HCT116 (cell line): ENCODE data around the gene DCST2. TPM values are rescaled to one million over a fixed set of nuclear protein-coding genes. Genes with fewer than 3 reads are reported as not detected.

Source experiments
- ATAC-seq: fragments of 200-7000 bp; cut with Tn5 transposase; 2 replicates; pipeline ENCODE4 v1.9.1; 2020; ENCODE audit warnings: mild to moderate bottlenecking, moderate library complexity
- BruUV-seq: library from RNA; stranded (reverse); fragments of 400-500 nt; replicated peaks from 2 replicates; lab custom pipeline; 2021; lab: Mats Ljungman, UMichigan
- CTCF ChIA-PET: fragments of 300-600 bp; sonication (Branson Sonifier 250); formaldehyde crosslinking; loops from one replicate; lab custom pipeline; 2021; ENCODE audit warnings: antibody characterized with exemption; lab: Charles Lee
- POLR2A ChIA-PET: fragments of 300-600, 350-600 bp; sonication (Branson Sonifier 250); formaldehyde crosslinking; loops from one replicate; lab custom pipeline; 2021; ENCODE audit warnings: antibody characterized with exemption; lab: Charles Lee
- RAD21 ChIA-PET, 2 experiments: fragments of 300-600 bp; sonication (Branson Sonifier 250); formaldehyde crosslinking; loops; one replicate each; lab custom pipeline; 2023; ENCODE audit warnings: low total read pairs in 2 of 2; ENCODE audit not compliant: uncharacterized antibody in 2 of 2, unreplicated experiment in 2 of 2, low non-redundant PET in 1 of 2; lab: Charles Lee
- DNase-seq: peaks from one replicate; pipeline ENCODE4 v3.0.0-alpha.2; 2010; ENCODE audit warnings: low read depth, low spot score
- H2AFZ ChIP-seq: fragments of 200-600 bp; shearing (Covaris generic), sonication (generic); 2 replicates; pipeline ENCODE4 v1.6.1; 2017; ENCODE audit warnings: low read depth, mixed run types, mixed read lengths, antibody characterized with exemption, low read length; ENCODE audit not compliant: poor library complexity, severe bottlenecking
- H3K27ac ChIP-seq: 2 replicates; pipeline ENCODE4 v1.5.1; 2012; ENCODE audit warnings: low read depth, low read length
- H3K27me3 ChIP-seq: fragments of 200-600 bp; sonication (generic); 2 replicates; pipeline ENCODE4 v1.6.1; 2016; ENCODE audit warnings: mixed run types, low read length, mixed read lengths; ENCODE audit not compliant: insufficient read depth
- H3K36me3 ChIP-seq, 2 experiments: fragments of 200-500 bp in 1 of 2; fragments of 200-600 bp in 1 of 2; sonication (Bioruptor generic) in 1 of 2; sonication (generic) in 1 of 2; 2 replicates each; pipeline versions ENCODE4 v1.5.1 to v1.6.1; 2014 to 2016; ENCODE audit warnings: low read length in 2 of 2, inconsistent platforms in 1 of 2, mixed read lengths in 1 of 2, mixed run types in 1 of 2; ENCODE audit not compliant: insufficient read depth in 2 of 2, control insufficient read depth in 1 of 2
- H3K4me1 ChIP-seq, 2 experiments: fragments of 200-600 bp in 1 of 2; sonication (generic) in 1 of 2; 2 replicates each; pipeline versions ENCODE4 v1.5.1 to v1.6.1; 2012 to 2017; ENCODE audit warnings: low read length in 2 of 2, inconsistent platforms in 1 of 2, mild to moderate bottlenecking in 1 of 2, mixed read lengths in 1 of 2, mixed run types in 1 of 2, moderate library complexity in 1 of 2; ENCODE audit not compliant: insufficient read depth in 2 of 2, control insufficient read depth in 1 of 2
- H3K4me2 ChIP-seq: fragments of 200-600 bp; sonication (generic); 2 replicates; pipeline ENCODE4 v1.6.1; 2017; ENCODE audit warnings: mixed run types, low read length, mixed read lengths
- H3K4me3 ChIP-seq, 2 experiments: fragments of 200-600 bp in 1 of 2; sonication (generic) in 1 of 2; replicated peaks in 1 of 2; 2 replicates each; pipeline ENCODE4 v1.5.1; 2011 to 2016; ENCODE audit warnings: low read length in 2 of 2, control low read depth in 1 of 2, low read depth in 1 of 2, mild to moderate bottlenecking in 1 of 2, mixed read lengths in 1 of 2, mixed run types in 1 of 2
- H3K79me2 ChIP-seq: fragments of 200-600 bp; sonication (generic); 2 replicates; pipeline ENCODE4 v1.6.1; 2017; ENCODE audit warnings: mild to moderate bottlenecking, mixed run types, low read length, moderate library complexity, mixed read lengths; ENCODE audit not compliant: insufficient read depth
- H3K9ac ChIP-seq: fragments of 200-600 bp; sonication (generic); 2 replicates; pipeline ENCODE4 v1.6.1; 2016; ENCODE audit warnings: low read length, mixed read lengths
- H3K9me2 ChIP-seq: fragments of 200-600 bp; sonication (generic), shearing (Covaris generic); 2 replicates; pipeline ENCODE4 v1.6.1; 2017; ENCODE audit warnings: mixed run types, mild to moderate bottlenecking, moderate library complexity; ENCODE audit not compliant: insufficient read depth
- H3K9me3 ChIP-seq, 2 experiments: fragments of 200-500 bp in 1 of 2; fragments of 200-600 bp in 1 of 2; sonication (Bioruptor generic) in 1 of 2; sonication (generic) in 1 of 2; 2 replicates each; pipeline ENCODE4 v1.6.1; 2014 to 2017; ENCODE audit warnings: low read length in 2 of 2, mixed read lengths in 2 of 2, inconsistent platforms in 1 of 2, low read depth in 1 of 2, mild to moderate bottlenecking in 1 of 2, mixed run types in 1 of 2, moderate library complexity in 1 of 2; ENCODE audit not compliant: control insufficient read depth in 1 of 2, insufficient read depth in 1 of 2
- H4K20me1 ChIP-seq: fragments of 200-600 bp; sonication (generic), shearing (Covaris generic); 2 replicates; pipeline ENCODE4 v1.6.1; 2017; ENCODE audit warnings: mixed run types, mild to moderate bottlenecking, moderate library complexity; ENCODE audit not compliant: insufficient read depth
- EZH2 ChIP-seq: fragments of 200-600 bp; sonication (generic); IDR thresholded peaks from 2 replicates; pipeline ENCODE4 v1.6.1; 2017; ENCODE audit warnings: antibody characterized with exemption, mixed run types
- EZH2phosphoT487 ChIP-seq: fragments of 200-600 bp; IDR thresholded peaks from 2 replicates; pipeline ENCODE4 v1.6.1; 2018; ENCODE audit warnings: antibody characterized with exemption, borderline replicate concordance
- FOSL1 ChIP-seq: IDR thresholded peaks from 2 replicates; pipeline ENCODE4 v1.6.1; 2012; ENCODE audit warnings: low read depth
- SIN3A ChIP-seq: IDR thresholded peaks from 2 replicates; pipeline ENCODE4 v1.6.1; 2012; ENCODE audit warnings: low read depth
- TCF7L2 ChIP-seq: IDR thresholded peaks from 2 replicates; pipeline ENCODE4 v1.7.0; 2011; ENCODE audit warnings: borderline replicate concordance, inconsistent platforms; ENCODE audit not compliant: insufficient read depth, insufficient read length; ENCODE audit errors: extremely low read depth
- YY1 ChIP-seq: IDR thresholded peaks from 2 replicates; pipeline ENCODE4 v1.6.1; 2011; ENCODE audit warnings: low read length, low read depth, moderate library complexity, mild to moderate bottlenecking; ENCODE audit not compliant: insufficient replicate concordance; ENCODE audit errors: extremely low read depth
- ZFX ChIP-seq: fragments of 450-650 bp; IDR thresholded peaks from 2 replicates; pipeline ENCODE4 v1.6.1; 2017
- ZNF274 ChIP-seq: fragments of 200-500 bp; sonication (Bioruptor generic); IDR thresholded peaks from 2 replicates; pipeline ENCODE4 v1.6.1; 2014; ENCODE audit warnings: mild to moderate bottlenecking, low read depth, low read length, inconsistent platforms
- intact Hi-C: fragments of 100-400 bp; cut with micrococcal nuclease; formaldehyde crosslinking; loops from 2 replicates; pipeline ENCODE4 v1.10.0; 2022
- total RNA-seq: library from RNA; stranded (reverse); gene quantifications from one replicate; pipeline ENCODE4 v1.2.1, GENCODE V29; 2021; ENCODE audit not compliant: unreplicated experiment
- TF ChIP-seq, protein P1 (sequence below): IDR thresholded peaks from 2 replicates; pipeline ENCODE4 v1.6.1; 2011; ENCODE audit warnings: mild to moderate bottlenecking, low read length, moderate library complexity; ENCODE audit not compliant: insufficient replicate concordance; ENCODE audit errors: extremely low read depth
- TF ChIP-seq, protein P2 (sequence below): IDR thresholded peaks from 2 replicates; pipeline ENCODE4 v1.6.1; 2012
- TF ChIP-seq, protein P3 (sequence below): IDR thresholded peaks from 2 replicates; pipeline ENCODE4 v1.6.1; 2012

Gene DCST2
- total RNA-seq, 1 experiment from 2014 or later = 2.0 TPM

DNA sequence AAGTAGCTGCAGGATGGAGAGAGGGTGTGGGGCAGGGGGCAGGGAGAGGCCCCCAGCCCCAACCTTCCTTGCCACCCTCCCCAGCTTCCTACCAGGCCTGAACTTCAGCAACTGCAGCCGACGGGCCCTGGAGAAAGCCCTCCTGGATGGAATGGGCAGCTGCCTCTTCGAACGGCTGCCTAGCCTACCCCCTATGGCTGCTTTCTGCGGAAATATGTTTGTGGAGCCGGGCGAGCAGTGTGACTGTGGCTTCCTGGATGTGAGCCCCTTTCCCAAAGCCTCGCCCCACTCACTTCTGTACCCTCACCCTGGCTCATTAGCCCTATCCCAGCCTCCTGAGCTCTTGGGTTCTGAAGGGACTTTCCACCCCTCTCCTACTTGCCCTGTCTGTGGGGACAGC, 23.5 kb upstream of the DCST2 start (continued):
- TF ChIP-seq TCF7L2 = no peak
- TF ChIP-seq, all 23 proteins: peak for 0

DNA sequence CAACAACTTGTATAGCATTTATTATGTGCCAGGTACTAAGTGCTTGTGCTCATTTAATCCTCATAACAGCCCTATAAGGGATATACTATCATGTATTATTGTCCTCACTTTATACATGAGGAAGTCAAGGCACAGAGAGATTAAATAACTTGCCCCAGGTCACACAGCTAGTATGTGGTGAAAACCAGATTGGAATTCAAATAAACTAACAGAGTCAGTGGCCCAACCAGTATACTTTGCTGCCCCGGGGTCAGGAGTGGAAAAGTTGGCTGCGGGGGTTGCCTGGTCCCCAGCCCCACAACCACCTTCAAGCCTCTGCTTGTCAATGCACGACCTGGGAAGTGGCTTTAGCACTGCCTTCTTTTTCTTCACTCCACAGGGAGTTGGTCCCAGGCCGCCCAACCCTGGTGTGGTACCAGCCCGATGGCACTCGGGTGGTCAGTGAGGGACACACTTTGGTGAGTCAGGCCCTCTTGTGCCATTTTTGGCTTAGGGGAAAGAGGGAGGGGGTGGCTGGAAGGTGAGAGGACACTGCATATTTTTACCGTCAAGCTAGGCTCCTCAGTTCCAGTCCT, 20.0 kb upstream of the DCST2 start:
- Histone ChIP-seq H3K9me3 (no peaks in the 10 kb centered on the region), H3K4me2 (peak overlapping the region; percentile 100; the same call in 1 of the 2 replicates), H2AFZ (no peak overlapping the region), H3K27me3 (no peaks in the 10 kb centered on the region), H3K4me3 (no peak overlapping the region), H4K20me1 (no peaks in the 10 kb centered on the region), H3K79me2 (peaks cover 39% of the 10 kb centered on the region), H3K9ac (no peak overlapping the region), H3K36me3 (peaks cover 25 to 35% of the 10 kb centered on the region in 2 experiments), H3K9me2 (no peaks in the 10 kb centered on the region), H3K27ac (no peak overlapping the region), H3K4me1 (peaks cover 13 to 36% of the 10 kb centered on the region in 2 experiments)
- ChIA-PET CTCF (interaction anchor here (1.5 to 2.0 kb wide), 3 partner anchors 25 to 38 kb away, joined by 3 to 7 read pairs (median 6); partner anchors contain the start of gene EFNA3), POLR2A (interaction anchor here (0.6 kb wide), 1 partner anchor 473 kb away, joined by 3 read pairs; no protein-coding TSS in a partner anchor), RAD21 (no interaction called here)
- intact Hi-C loops = loop anchor here (5.0 kb wide), 1 partner anchor 51 kb away; the partner anchor contains the start of gene ZBTB7B
- ATAC-seq = no peak
- TF ChIP-seq ZNF274 (no peak), EZH2phosphoT487 (no peak), ZFX (no peak), EZH2 (no peak), YY1 (no peak), FOSL1 (no peak), SIN3A (no peak)
- TF ChIP-seq, protein P1, sequence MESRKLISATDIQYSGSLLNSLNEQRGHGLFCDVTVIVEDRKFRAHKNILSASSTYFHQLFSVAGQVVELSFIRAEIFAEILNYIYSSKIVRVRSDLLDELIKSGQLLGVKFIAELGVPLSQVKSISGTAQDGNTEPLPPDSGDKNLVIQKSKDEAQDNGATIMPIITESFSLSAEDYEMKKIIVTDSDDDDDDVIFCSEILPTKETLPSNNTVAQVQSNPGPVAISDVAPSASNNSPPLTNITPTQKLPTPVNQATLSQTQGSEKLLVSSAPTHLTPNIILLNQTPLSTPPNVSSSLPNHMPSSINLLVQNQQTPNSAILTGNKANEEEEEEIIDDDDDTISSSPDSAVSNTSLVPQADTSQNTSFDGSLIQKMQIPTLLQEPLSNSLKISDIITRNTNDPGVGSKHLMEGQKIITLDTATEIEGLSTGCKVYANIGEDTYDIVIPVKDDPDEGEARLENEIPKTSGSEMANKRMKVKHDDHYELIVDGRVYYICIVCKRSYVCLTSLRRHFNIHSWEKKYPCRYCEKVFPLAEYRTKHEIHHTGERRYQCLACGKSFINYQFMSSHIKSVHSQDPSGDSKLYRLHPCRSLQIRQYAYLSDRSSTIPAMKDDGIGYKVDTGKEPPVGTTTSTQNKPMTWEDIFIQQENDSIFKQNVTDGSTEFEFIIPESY = no peak
- TF ChIP-seq, protein P2, sequence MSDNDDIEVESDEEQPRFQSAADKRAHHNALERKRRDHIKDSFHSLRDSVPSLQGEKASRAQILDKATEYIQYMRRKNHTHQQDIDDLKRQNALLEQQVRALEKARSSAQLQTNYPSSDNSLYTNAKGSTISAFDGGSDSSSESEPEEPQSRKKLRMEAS = no peak
- TF ChIP-seq, protein P3, sequence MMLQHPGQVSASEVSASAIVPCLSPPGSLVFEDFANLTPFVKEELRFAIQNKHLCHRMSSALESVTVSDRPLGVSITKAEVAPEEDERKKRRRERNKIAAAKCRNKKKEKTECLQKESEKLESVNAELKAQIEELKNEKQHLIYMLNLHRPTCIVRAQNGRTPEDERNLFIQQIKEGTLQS = no peak
- no peak for DNase-seq
- BruUV-seq = no TSS peak
